ENCODE results near the gene FBXL5. TPM values are rescaled to one million over a fixed set of nuclear protein-coding genes. Genes with fewer than 3 reads are reported as not detected.

Gene FBXL5
- total RNA-seq, 2 donors from 2014 or later = 104 to 122 TPM

DNA sequence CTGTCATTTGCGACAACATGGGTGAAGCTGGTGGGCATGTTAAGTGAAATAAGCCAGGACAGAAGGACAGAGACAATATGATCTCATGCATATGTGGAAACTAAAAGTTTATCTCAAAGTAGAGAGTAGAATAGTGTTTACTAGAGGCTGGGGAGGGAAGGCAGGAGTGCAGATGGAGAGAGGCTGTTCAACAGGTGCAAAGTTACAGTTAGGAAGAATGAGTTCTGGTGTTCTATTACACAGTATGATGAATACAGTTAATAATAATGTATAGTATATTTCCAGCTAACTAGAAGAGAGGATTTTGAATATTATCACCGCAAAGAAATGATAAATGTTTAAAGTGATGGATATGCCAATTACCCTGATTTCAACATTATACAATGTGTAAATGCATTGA, 69.8 kb downstream of the FBXL5 start:
- DNase-seq (ENCODE audit: low spot score) = no peak
- intact Hi-C loops (cut with DNase I) = no loop called here

DNA sequence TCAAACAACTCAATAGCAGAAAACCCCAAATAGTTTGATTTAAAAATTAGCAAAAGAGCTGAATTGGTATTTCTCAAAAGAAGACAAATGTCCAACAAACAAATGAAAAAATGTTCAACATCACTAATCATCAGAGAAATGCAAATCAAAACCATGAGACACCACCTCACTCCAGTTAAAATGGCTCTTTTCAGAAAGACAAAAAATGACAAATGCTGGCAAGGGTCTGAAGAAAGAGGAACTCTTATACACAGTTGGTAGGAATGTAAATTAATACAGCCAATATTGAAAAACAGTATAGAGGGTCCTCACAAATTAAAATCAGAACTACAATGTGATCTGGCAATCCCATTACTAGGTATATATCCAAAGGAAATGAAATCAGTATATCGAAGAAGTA, 70.4 kb downstream of the FBXL5 start:
- intact Hi-C loops (cut with DNase I) = no loop called here
- DNase-seq (ENCODE audit: low spot score) = no peak

DNA sequence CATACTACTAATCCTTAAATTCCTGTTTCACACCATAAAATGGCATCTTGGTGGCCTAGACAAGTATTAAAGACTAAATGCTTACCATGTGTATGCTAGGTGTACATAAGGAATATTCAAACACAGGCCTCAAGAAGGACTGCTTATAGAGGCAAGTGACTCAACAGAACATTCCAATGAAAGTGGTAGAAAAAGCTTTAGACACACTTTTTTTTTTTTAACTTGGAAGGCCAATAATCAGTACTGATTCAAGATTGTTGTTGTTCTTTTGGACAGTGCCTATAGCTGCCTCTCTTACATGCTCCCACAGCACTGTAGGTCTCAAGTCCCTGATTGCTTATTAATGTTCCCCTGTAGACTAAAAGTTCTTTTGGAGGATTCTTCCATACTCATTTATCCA, 77.6 kb downstream of the FBXL5 start:
- intact Hi-C loops (cut with DNase I) = no loop called here
- no peak for DNase-seq (ENCODE audit: low spot score)

DNA sequence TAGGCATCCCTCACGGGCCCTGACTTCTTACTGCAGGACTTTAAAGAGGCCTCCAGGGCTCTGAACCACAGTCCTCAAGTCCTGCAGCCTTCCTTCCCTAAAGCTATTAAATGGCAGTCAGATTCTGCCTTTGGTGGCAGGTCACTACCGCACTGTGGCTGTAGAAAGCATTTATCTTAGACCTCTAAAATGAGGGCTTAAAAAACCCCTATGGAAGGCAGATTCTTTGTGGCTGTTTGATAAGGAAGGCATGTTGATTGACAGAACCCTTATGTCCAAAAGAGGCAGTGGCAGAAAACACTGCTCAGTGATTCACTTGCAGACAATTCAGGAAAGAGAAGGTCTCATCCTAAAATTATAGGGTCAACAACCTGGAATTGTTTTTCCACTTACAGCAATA, 79.2 kb downstream of the FBXL5 start:
- intact Hi-C loops (cut with DNase I) = no loop called here
- DNase-seq (ENCODE audit: low spot score) = no peak

DNA sequence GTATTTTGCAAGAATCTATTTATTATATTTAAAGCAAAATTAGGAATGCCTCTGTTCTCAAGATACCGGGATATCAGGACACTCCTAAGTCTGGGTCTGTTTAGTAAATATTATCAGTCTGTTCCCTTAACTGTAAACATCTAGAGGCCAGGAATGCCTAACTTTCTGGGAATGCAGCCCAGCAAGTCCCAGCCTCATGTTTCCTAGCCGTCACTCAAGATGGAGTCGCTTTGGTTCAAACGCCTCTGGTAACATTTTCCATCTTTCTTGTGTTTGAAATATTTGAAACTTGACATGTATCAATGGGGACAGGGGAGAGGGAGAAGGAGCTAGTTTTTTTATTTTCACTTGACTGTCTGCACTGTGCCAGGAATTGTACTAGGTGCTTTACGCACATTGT, 85.4 kb downstream of the FBXL5 start:
- no peak for DNase-seq (ENCODE audit: low spot score)
- intact Hi-C loops (cut with DNase I) = no loop called here

DNA sequence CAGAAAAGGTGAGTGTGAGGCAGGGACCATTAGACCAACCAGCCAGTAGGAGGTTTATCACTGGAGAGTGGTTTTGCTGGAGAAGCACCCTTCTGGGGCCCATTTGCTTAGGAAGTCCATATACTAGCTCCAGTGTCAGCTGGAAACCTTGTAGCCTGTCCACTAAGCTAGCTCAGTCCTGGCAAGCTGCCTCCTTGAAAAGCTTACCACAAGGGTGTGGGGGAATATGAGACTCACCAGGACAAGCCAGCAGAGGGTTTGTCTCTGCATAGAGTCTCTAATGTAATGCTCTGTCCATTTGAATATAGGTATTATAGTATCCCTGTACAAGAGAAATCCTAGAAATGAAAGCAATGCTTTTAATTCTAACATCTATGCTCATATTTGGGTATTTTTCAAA, 86.3 kb downstream of the FBXL5 start:
- DNase-seq (ENCODE audit: low spot score) = no peak
- intact Hi-C loops (cut with DNase I) = no loop called here

DNA sequence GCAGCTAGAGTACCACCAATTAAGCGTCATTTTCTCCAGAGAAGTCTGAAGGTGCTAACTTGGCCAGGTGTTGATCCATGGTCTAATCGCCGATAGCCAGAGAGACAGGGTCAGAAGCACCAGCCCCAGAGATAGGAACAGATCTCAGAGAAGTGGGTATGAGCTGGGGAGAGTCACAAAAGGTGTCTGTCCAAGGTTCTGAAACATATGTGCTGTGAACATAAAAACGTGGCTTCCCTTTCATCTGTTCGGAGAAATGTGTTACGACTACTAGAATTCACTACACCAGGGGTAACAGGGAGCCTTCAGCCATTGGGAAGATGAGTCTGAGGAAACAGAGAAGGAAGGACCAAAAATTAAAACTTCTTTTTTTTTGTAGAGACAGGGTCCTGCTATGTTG, 91.3 kb downstream of the FBXL5 start:
- intact Hi-C loops (cut with DNase I) = no loop called here
- DNase-seq (ENCODE audit: low spot score) = no peak

DNA sequence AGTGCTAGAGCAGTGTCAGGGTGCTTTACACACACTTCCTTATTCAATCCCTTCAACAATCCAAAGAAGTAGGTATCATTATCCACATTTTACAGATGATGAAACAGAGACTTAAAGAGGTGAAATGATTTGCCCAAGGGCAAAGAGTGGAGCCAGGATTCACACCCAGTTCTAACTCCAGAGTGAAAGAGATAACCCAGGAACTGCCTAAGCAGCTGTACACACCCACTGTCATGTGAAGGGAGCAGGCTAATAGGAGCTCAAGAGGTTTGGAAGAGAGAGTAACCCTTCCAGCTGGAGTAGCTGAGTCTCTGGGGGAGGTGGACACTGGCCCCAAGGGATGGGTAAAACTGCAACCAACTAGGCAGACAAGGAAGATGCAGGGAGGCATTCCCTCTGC, 92.5 kb downstream of the FBXL5 start:
- DNase-seq (ENCODE audit: low spot score) = no peak
- intact Hi-C loops (cut with DNase I) = no loop called here

DNA sequence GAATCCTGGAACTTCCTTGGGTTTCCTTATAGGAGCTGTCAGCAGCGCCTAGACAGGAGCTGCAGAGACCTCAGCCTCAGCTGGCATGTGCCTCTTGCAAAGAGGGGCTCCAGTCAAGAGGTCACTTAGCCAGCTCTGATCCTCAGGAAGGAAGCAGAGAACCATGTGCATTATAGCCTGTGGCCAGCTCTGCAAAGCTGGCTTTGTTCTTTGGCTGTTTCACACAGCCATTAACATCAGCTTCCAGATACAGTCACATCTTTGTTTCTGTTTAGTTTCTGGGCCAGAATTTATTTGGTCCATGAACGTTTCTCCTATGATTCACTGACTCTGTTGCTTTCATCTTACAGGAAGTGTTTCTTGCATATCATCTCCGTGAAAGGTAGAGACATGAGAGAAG, 93.0 kb downstream of the FBXL5 start:
- DNase-seq (ENCODE audit: low spot score) = no peak
- intact Hi-C loops (cut with DNase I) = no loop called here

DNA sequence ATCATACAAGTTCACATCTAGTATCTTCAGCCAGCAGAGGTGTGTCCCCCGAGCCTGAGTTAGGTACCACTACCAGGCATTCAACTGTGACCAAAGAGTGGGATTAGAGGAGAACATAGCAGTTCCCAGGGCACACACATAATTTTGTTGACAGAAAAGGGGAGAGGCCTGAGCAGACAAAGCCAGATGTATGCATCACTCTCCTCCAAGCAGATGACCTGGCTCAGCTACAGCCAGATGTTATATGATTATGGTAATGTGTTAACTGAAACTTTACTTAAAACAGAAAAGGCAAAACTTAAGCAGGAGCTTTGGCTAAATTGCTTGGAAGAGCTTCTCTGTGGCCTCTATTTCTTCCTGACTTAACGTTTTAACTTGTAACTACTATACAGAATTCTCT, 96.6 kb downstream of the FBXL5 start:
- no peak for DNase-seq (ENCODE audit: low spot score)
- intact Hi-C loops (cut with DNase I) = no loop called here

DNA sequence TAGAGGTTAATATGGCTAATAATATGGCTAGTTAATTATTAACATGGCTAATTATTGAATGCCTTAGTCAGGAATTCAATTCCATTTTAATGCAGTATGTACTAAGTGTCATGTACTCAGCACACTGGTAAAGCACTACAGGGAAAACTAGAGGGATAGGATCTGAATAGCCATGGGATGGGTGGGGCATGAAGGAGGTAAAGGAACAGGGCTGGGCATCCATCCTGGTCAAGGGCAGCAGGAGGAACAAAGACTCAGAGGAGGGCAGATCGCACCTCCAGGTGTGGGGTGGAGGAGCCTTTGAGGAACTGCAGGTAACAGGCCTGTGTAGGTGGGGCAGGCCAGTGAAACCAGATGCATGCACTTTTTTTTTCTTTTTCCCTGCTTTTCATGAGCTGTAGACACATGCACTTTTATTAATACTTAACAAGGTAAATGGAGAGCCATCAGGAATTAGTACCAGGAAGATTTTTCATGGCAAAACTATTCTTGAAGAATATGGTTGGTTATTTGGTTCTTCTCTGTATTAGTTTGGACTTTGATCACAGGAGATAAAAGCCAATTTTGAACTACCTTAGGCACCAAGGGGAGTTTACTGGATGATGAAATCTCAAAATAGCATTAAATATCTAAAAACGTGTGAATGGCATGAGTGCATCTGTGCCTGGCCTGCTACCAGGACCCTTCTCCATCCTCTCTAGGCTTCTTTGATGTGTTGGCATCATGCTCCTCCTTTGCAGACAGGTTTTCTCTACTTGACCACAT, 97.2 kb downstream of the FBXL5 start:
- no peak for DNase-seq (ENCODE audit: low spot score)
- intact Hi-C loops (cut with DNase I) = no loop called here

DNA sequence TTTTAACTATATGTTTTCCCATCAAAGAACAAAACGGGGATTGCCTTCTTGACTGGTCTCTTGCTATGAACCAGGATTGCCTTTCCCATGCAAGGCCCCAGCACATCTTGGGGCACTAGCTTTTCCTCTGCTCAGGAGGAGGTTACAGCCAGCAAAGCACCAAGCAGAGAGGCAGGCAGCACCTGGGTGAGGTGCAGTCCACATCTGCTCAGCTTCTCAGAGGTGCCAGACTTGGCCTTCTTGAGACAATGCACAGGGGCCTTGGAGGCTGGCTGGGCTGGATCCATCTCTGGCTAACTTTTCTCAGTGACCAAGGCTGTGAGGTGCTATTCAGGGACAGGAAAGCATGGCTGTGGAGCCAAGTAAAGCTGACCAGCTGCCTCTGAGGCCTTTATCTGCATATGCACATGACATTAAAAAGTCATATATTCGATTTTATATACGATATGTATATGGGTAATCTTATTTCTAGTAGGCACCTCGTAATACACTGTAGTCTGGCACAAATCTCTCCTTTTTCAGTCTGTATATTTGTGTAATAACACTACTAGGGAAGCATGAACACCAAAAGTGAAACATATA, 98.6 kb downstream of the FBXL5 start:
- no peak for DNase-seq (ENCODE audit: low spot score)
- intact Hi-C loops (cut with DNase I) = no loop called here

Other genes with a start within 250 kb of the FBXL5 start
- gene C1QTNF7, start 227.3 kb downstream of the FBXL5 start, total RNA-seq = 1 to 10 TPM; 6.8 to 9.4 TPM
- gene CC2D2A, start 185.5 kb downstream of the FBXL5 start, total RNA-seq = 10 to 100 TPM; 23.1 to 42.2 TPM
- 10 to 100 TPM; 30.4 to 36.8 TPM for gene FAM200B, start 26.5 kb upstream of the FBXL5 start, total RNA-seq
- gene BST1, start 47.7 kb upstream of the FBXL5 start, total RNA-seq = 10 to 100 TPM; 19.3 to 26.2 TPM
- 10 to 100 TPM; 12.1 to 16.1 TPM for gene CD38, start 123.0 kb upstream of the FBXL5 start, total RNA-seq